H9 (cell line): ENCODE data around the gene TCF7L2. TPM values are rescaled to one million over a fixed set of nuclear protein-coding genes. Genes with fewer than 3 reads are reported as not detected.

Source experiments
- DNase-seq: peaks from one replicate; pipeline ENCODE4 v3.0.0-alpha.2; 2017
- H2AFZ ChIP-seq: one replicate; pipeline ENCODE4 v1.6.1; 2013; ENCODE audit warnings: mild to moderate bottlenecking, low read length, control low read depth, moderate library complexity
- H2AK5ac ChIP-seq: 2 replicates; pipeline ENCODE4 v1.6.1; 2013; ENCODE audit warnings: low read length, control low read depth, mixed read lengths; ENCODE audit not compliant: insufficient read length
- H2BK120ac ChIP-seq: one replicate; pipeline ENCODE4 v1.6.1; 2013; ENCODE audit warnings: low read depth, mild to moderate bottlenecking, low read length, control low read depth, inconsistent platforms; ENCODE audit not compliant: poor library complexity, severe bottlenecking
- H2BK12ac ChIP-seq: 2 replicates; pipeline ENCODE4 v1.6.1; 2013; ENCODE audit warnings: low read length, control low read depth, mixed read lengths, low read depth; ENCODE audit not compliant: insufficient read length
- H2BK15ac ChIP-seq: 2 replicates; pipeline ENCODE4 v1.6.1; 2013; ENCODE audit warnings: low read depth, low read length, control low read depth
- H2BK20ac ChIP-seq: one replicate; pipeline ENCODE4 v1.6.1; 2013; ENCODE audit warnings: low read depth, mild to moderate bottlenecking, low read length, control low read depth, inconsistent platforms; ENCODE audit not compliant: poor library complexity, severe bottlenecking
- H2BK5ac ChIP-seq: 2 replicates; pipeline ENCODE4 v1.6.1; 2013; ENCODE audit warnings: low read length, control low read depth, mixed read lengths; ENCODE audit not compliant: insufficient read length
- H3K14ac ChIP-seq: 2 replicates; pipeline ENCODE4 v1.6.1; 2013; ENCODE audit warnings: low read length, control low read depth; ENCODE audit not compliant: insufficient read depth
- H3K18ac ChIP-seq: 2 replicates; pipeline ENCODE4 v1.6.1; 2013; ENCODE audit warnings: low read depth, mild to moderate bottlenecking, mixed read lengths, low read length, control low read depth; ENCODE audit not compliant: insufficient read length
- H3K23ac ChIP-seq: 2 replicates; pipeline ENCODE4 v1.6.1; 2013; ENCODE audit warnings: low read length, control low read depth, mixed read lengths, low read depth; ENCODE audit not compliant: insufficient read length
- H3K23me2 ChIP-seq: 2 replicates; pipeline ENCODE4 v1.6.1; 2013; ENCODE audit warnings: low read depth, mild to moderate bottlenecking, mixed read lengths, low read length, control low read depth; ENCODE audit not compliant: insufficient read length, poor library complexity, severe bottlenecking
- H3K27ac ChIP-seq: 2 replicates; pipeline ENCODE4 v1.5.1; 2013; ENCODE audit warnings: low read length, control low read depth, mixed read lengths, low read depth; ENCODE audit not compliant: insufficient read length
- H3K27me3 ChIP-seq: 2 replicates; pipeline ENCODE4 v1.6.1; 2013; ENCODE audit warnings: low read length, control low read depth, inconsistent platforms; ENCODE audit not compliant: insufficient read depth
- H3K4ac ChIP-seq: 2 replicates; pipeline ENCODE4 v1.6.1; 2013; ENCODE audit warnings: low read depth, mild to moderate bottlenecking, control low read depth, inconsistent platforms, low read length, moderate library complexity
- H3K4me1 ChIP-seq: 2 replicates; pipeline ENCODE4 v1.6.1; 2013; ENCODE audit warnings: low read length, control low read depth, inconsistent platforms; ENCODE audit not compliant: insufficient read depth
- H3K4me2 ChIP-seq: 2 replicates; pipeline ENCODE4 v1.6.1; 2013; ENCODE audit warnings: low read length, control low read depth, mixed read lengths; ENCODE audit not compliant: insufficient read length, insufficient read depth
- H3K56ac ChIP-seq: 2 replicates; pipeline ENCODE4 v1.6.1; 2013; ENCODE audit warnings: low read depth, mild to moderate bottlenecking, mixed read lengths, low read length, control low read depth; ENCODE audit not compliant: insufficient read length
- H3K79me1 ChIP-seq: 2 replicates; pipeline ENCODE4 v1.6.1; 2013; ENCODE audit warnings: low read depth, mild to moderate bottlenecking, moderate library complexity, low read length, control low read depth, inconsistent platforms; ENCODE audit not compliant: insufficient read depth, poor library complexity, severe bottlenecking
- H3K79me2 ChIP-seq: 2 replicates; pipeline ENCODE4 v1.6.1; 2013; ENCODE audit warnings: low read length, control low read depth, inconsistent platforms; ENCODE audit not compliant: insufficient read depth
- H3K9ac ChIP-seq: 2 replicates; pipeline ENCODE4 v1.6.1; 2013; ENCODE audit warnings: low read length, control low read depth, mixed read lengths; ENCODE audit not compliant: insufficient read length; ENCODE audit errors: extremely low read depth
- H3K9me3 ChIP-seq: one replicate; pipeline ENCODE4 v1.6.1; 2013; ENCODE audit warnings: low read depth, low read length, inconsistent platforms; ENCODE audit not compliant: control insufficient read depth
- H3T11ph ChIP-seq: one replicate; pipeline ENCODE4 v1.6.1; 2013; ENCODE audit warnings: mild to moderate bottlenecking, low read length, control low read depth, inconsistent platforms
- H4K20me1 ChIP-seq: one replicate; pipeline ENCODE4 v1.6.1; 2013; ENCODE audit not compliant: control insufficient read depth, insufficient read length, insufficient read depth
- H4K5ac ChIP-seq: 2 replicates; pipeline ENCODE4 v1.6.1; 2013; ENCODE audit warnings: low read depth, mild to moderate bottlenecking, mixed read lengths, low read length, control low read depth; ENCODE audit not compliant: insufficient read length
- H4K8ac ChIP-seq: replicated peaks from 2 replicates; pipeline ENCODE4 v1.6.1; 2013; ENCODE audit warnings: low read length, control low read depth, mixed read lengths, low read depth; ENCODE audit not compliant: insufficient read length
- H4K91ac ChIP-seq: 2 replicates; pipeline ENCODE4 v1.6.1; 2013; ENCODE audit warnings: low read depth, mild to moderate bottlenecking, moderate library complexity, mixed read lengths, low read length, control low read depth; ENCODE audit not compliant: insufficient read length
- H3K27ac Mint-ChIP-seq, 3 experiments: 2 replicates in 2 of 3; 3 replicates in 1 of 3; pipeline ENCODE4 v1.8.0; 2020 to 2021; ENCODE audit warnings: mixed read lengths in 3 of 3, mild to moderate bottlenecking in 1 of 3, moderate library complexity in 1 of 3
- H3K27me3 Mint-ChIP-seq: 2 replicates; pipeline ENCODE4 v1.8.0; 2021; ENCODE audit warnings: low read depth, mild to moderate bottlenecking, moderate library complexity, mixed read lengths
- H3K36me3 Mint-ChIP-seq, 3 experiments: 2 replicates in 2 of 3; 3 replicates in 1 of 3; pipeline ENCODE4 v1.8.0; 2020 to 2021; ENCODE audit warnings: low read depth in 3 of 3, mixed read lengths in 3 of 3; ENCODE audit not compliant: insufficient read depth in 1 of 3
- H3K4me1 Mint-ChIP-seq, 2 experiments: 2 replicates each; pipeline ENCODE4 v1.8.0; 2020; ENCODE audit warnings: mixed read lengths in 2 of 2
- H3K4me3 Mint-ChIP-seq, 2 experiments: 2 replicates in 1 of 2; 3 replicates in 1 of 2; pipeline ENCODE4 v1.8.0; 2020 to 2021; ENCODE audit warnings: mild to moderate bottlenecking in 2 of 2, mixed read lengths in 2 of 2, moderate library complexity in 1 of 2
- H3K9me3 Mint-ChIP-seq, 2 experiments: 2 replicates in 1 of 2; 3 replicates in 1 of 2; pipeline ENCODE4 v1.8.0; 2020; ENCODE audit warnings: mild to moderate bottlenecking in 2 of 2, mixed read lengths in 2 of 2, moderate library complexity in 1 of 2
- CTCF ChIP-seq: fragments of 200-600 bp; sonication (generic); conservative IDR thresholded peaks from 3 replicates; pipeline ENCODE4 v1.8.0; 2021; ENCODE audit warnings: antibody characterized with exemption, mild to moderate bottlenecking
- WGBS: extraction: QIAGEN DNeasy Blood & Tissue Kit; methylation state at CpG from one replicate; pipeline ENCODE4 v1.1.7; 2013; ENCODE audit warnings: missing lambda C conversion rate, low lambda C conversion rate, mixed read lengths; ENCODE audit not compliant: insufficient read length; ENCODE audit errors: extremely low coverage; 5-methylcytosine and 5-hydroxymethylcytosine counted together
- total RNA-seq: library from RNA; stranded (reverse); gene quantifications from 2 replicates; pipeline ENCODE4 v1.2.1, GENCODE V29; 2021

The TCF7L2 gene
- total RNA-seq, 1 experiment from 2014 or later: 71.1 TPM

GRCh38 chr10:113027574-113028455 lies 77.8 kb downstream of the TCF7L2 start:
- Mint-ChIP-seq H3K36me3 (peaks cover 2 to 27% (median 25%) of the 10 kb centered on the region in 3 experiments; a peak in 5 of 7 replicates), H3K27ac (peak overlapping the region; percentile 56 to 92 (median 56); a peak in 5 of 7 replicates), H3K4me1 (peaks cover 60 to 68% of the 10 kb centered on the region in 2 experiments), H3K9me3 (no peaks in the 10 kb centered on the region), H3K27me3 (no peaks in the 10 kb centered on the region), H3K4me3 (no peak overlapping the region)
- H2BK120ac ChIP-seq: no peak overlapping the region
- H3K18ac ChIP-seq: no peak overlapping the region
- H3K79me2 ChIP-seq: peaks cover 57% of the 10 kb centered on the region; the same call in 1 of the 2 replicates
- no peak overlapping the region for H2AK5ac ChIP-seq
- peaks cover 15% of the 10 kb centered on the region for H3K79me1 ChIP-seq
- H3K27me3 ChIP-seq: no peaks in the 10 kb centered on the region
- H4K5ac ChIP-seq: no peak overlapping the region
- no peak overlapping the region for H2BK5ac ChIP-seq
- H3K23me2 ChIP-seq: no peaks in the 10 kb centered on the region
- H3K23ac ChIP-seq: no peak overlapping the region
- no peak overlapping the region for H2BK12ac ChIP-seq
- H3K27ac ChIP-seq: no peak overlapping the region
- WGBS: no CpG with 5 or more reads among the region's 15 CpGs
- no peak overlapping the region for H3K4ac ChIP-seq
- no peak overlapping the region for H3K4me2 ChIP-seq
- H2BK15ac ChIP-seq: no peak overlapping the region
- no peak overlapping the region for H3K14ac ChIP-seq
- H3T11ph ChIP-seq: no peak overlapping the region
- DNase-seq: no peak
- H3K4me1 ChIP-seq: peaks cover 13% of the 10 kb centered on the region; the same call in 1 of the 2 replicates
- H2AFZ ChIP-seq: no peak overlapping the region
- no peak overlapping the region for H2BK20ac ChIP-seq
- no peak overlapping the region for H3K9ac ChIP-seq
- H4K8ac ChIP-seq: no peak overlapping the region
- no peak for TF ChIP-seq CTCF
- H4K20me1 ChIP-seq: no peaks in the 10 kb centered on the region
- H3K9me3 ChIP-seq: no peaks in the 10 kb centered on the region
- no peak overlapping the region for H3K56ac ChIP-seq
- no peak overlapping the region for H4K91ac ChIP-seq
